Transverse colon (tissue), 4 donors: ENCODE results near the gene NR3C1.

Experiments
- POLR2A ChIP-seq: fragments of 450-650 bp; IDR thresholded peaks from one replicate; pipeline ENCODE4 v1.6.1; 2016; ENCODE audit warnings: antibody characterized with exemption, mild to moderate bottlenecking, moderate library complexity
- POLR2AphosphoS5 ChIP-seq, 3 donors: sonication (generic); formaldehyde crosslinking; IDR thresholded peaks; one replicate each; pipeline ENCODE4 v1.6.1; 2016; ENCODE audit warnings: antibody characterized with exemption in 3 of 3
- TF ChIP-seq, protein P1 (sequence below), 5 experiments: fragments of 200-600 bp in 3 of 5; fragments of 450-650 bp in 2 of 5; sonication (generic) in 3 of 5; IDR thresholded peaks; 1 replicate in 2 of 5; 2 replicates in 3 of 5; pipeline ENCODE4 v1.5.1; 2016 to 2017; ENCODE audit warnings: antibody characterized with exemption in 5 of 5, inconsistent platforms in 3 of 5, mild to moderate bottlenecking in 2 of 5, moderate library complexity in 1 of 5

- TF ChIP-seq, protein P1, sequence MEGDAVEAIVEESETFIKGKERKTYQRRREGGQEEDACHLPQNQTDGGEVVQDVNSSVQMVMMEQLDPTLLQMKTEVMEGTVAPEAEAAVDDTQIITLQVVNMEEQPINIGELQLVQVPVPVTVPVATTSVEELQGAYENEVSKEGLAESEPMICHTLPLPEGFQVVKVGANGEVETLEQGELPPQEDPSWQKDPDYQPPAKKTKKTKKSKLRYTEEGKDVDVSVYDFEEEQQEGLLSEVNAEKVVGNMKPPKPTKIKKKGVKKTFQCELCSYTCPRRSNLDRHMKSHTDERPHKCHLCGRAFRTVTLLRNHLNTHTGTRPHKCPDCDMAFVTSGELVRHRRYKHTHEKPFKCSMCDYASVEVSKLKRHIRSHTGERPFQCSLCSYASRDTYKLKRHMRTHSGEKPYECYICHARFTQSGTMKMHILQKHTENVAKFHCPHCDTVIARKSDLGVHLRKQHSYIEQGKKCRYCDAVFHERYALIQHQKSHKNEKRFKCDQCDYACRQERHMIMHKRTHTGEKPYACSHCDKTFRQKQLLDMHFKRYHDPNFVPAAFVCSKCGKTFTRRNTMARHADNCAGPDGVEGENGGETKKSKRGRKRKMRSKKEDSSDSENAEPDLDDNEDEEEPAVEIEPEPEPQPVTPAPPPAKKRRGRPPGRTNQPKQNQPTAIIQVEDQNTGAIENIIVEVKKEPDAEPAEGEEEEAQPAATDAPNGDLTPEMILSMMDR (IDR thresholded peaks at IDR 0.05) = no peak
- TF ChIP-seq POLR2AphosphoS5 (IDR thresholded peaks at IDR 0.05) (no peak), POLR2A (no peak)
These were observed 33.4 kb upstream of the NR3C1 start for GRCh38 chr5:143436871-143437270.
